Right kidney (tissue), 9 donors: Measurements from ENCODE around the gene PEX10.
"Not testable (repeated sequence)": the region's sequence is repeated elsewhere in the genome, so short reads cannot be mapped to it uniquely, and the experiment has no call there.

ENCODE experiments used
- DNase-seq: peaks from one replicate; pipeline ENCODE4 v3.0.0-alpha.2; 2016
- long read RNA-seq, 8 donors: transcript quantifications; one replicate each; lab custom pipeline, GENCODE V29; 2026

The PEX10 gene
- long read RNA-seq, donor 1, transcript PEX10-202 (6 exons, 1,997 nt): major isoform, 18 of 18 reads
- long read RNA-seq, donor 1, partial matches to known transcripts: 0 of 18 reads
- long read RNA-seq, donor 1, other reads (novel, unspliced or antisense): 0 of 18 reads
- long read RNA-seq, donor 2, partial matches to known transcripts: 0 of 2 reads
- long read RNA-seq, donor 2, other reads (novel, unspliced or antisense): 0 of 2 reads
- long read RNA-seq, donor 3, transcript PEX10-202 (6 exons, 1,997 nt): major isoform, 9 of 9 reads
- long read RNA-seq, donor 3, partial matches to known transcripts: 0 of 9 reads
- long read RNA-seq, donor 3, other reads (novel, unspliced or antisense): 0 of 9 reads
- long read RNA-seq, donor 4, transcript PEX10-202 (6 exons, 1,997 nt): major isoform, 11 of 59 reads
- long read RNA-seq, donor 4, partial matches to known transcripts: 15 of 59 reads
- long read RNA-seq, donor 4, other reads (novel, unspliced or antisense): 33 of 59 reads
- long read RNA-seq, donor 5, transcript PEX10-202 (6 exons, 1,997 nt): major isoform, 9 of 9 reads
- long read RNA-seq, donor 5, partial matches to known transcripts: 0 of 9 reads
- long read RNA-seq, donor 5, other reads (novel, unspliced or antisense): 0 of 9 reads
- long read RNA-seq, donor 6, transcript PEX10-202 (6 exons, 1,997 nt): major isoform, 9 of 9 reads
- long read RNA-seq, donor 6, partial matches to known transcripts: 0 of 9 reads
- long read RNA-seq, donor 6, other reads (novel, unspliced or antisense): 0 of 9 reads
- long read RNA-seq, donor 7, transcript PEX10-202 (6 exons, 1,997 nt): major isoform, 16 of 22 reads
- long read RNA-seq, donor 7, partial matches to known transcripts: 5 of 22 reads
- long read RNA-seq, donor 7, other reads (novel, unspliced or antisense): 0 of 22 reads
- long read RNA-seq, donor 8, transcript PEX10-202 (6 exons, 1,997 nt): major isoform, 12 of 17 reads
- long read RNA-seq, donor 8, partial matches to known transcripts: 5 of 17 reads
- long read RNA-seq, donor 8, other reads (novel, unspliced or antisense): 0 of 17 reads

DNA sequence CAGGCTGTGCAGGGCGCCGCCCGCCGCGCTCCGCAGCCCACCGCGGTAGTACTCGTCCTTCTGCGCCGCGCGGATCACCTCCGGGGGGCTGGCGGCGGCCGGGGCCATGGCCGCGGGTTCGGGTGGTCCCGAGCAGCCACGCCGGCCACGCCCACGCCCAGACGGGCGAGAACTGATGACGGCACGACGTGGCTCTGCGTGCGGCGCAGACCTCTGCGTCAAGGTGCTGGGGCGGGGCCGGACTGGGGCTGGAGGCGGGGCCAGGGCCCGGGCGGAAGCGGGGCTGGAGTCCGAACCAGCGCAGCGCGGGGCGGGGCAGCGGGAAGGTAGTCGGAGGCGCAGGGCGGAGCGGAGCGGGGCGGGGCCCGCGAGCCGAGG is at the start of gene PEX10:
Gene PEX10, minus strand, starts transcription at position 170 of the 378 bp plus-strand sequence. Its CDS starts 62 bp downstream, at position 108.
- DNase-seq: peak; percentile 83

DNA sequence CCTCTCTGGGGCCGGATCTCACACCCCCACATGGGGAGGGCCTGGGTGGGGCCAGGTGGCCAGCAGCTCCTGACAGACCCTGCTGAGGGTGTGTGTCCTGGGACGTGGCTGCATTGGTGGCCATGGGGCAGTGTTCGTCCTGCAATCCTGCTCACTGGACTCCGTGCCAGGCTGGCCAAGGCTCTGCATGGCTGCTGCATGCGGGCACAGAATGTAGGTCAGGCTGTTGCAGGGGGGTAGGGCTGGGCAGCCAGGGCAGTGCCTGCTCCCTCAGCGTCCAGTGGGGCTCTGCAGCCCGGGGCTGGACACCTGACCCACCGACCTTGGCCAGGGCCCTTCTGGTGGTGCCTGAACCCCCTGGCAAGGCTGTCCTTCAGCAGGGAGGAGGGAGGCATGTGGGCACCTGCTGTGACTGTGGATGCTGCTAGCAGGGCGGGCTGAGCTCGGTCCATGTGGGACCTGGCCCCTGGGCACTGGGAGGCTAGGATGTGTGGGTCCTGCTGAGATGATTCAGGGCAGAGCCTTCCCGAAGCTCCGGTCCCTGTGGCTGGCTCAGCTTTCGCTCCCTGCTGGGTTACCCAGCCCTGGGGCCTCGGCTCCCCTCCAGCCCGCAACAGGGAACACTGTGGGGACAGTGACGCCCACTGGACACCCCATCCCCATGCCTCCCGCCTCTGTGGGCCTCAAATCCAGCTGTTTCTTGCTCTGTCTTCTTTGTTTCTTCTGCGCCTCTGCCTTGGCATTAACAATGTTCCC is 48.8 kb upstream of the PEX10 start:
- DNase-seq: no peak

DNA sequence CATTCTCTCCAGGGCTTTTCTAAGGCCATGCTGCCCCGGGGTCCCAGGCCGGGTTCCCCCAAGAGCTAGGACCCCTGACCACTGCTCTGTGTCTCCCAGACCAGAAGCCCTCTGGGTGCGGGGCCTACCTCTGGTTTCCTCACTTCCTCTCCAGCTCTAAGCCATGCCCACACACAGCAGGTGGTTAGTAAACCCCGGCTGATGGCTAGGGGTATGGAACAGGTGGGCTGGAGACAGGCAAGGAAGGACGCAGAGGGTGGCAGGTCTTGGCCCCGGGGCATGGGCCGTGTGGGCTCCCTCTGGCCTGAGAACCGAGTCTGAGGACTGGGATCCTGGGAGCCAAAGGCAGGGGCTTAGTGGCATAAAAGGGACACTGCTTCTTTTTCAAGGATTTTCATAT is 47.8 kb upstream of the PEX10 start:
- no peak for DNase-seq

DNA sequence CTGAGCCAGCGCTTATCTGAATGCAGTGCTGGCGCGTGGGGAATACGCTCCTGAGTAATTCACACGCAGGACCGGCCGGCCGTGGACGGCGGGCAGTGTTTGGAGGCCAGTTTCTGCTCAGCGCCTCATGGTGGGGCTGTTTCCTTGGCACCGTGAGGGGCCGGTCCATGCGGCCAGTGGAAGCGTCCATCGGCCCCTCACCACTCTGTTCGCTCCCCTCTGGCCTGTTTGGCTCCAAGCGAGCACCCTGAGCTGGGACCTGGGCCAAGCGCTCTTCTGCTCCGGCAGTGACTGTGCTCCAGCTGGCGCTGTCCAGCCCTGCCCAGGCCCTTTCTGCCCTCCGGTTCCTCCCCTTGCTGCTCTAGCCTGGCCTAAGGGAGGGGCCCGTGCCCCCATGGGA is 47.4 kb upstream of the PEX10 start:
- no peak for DNase-seq

DNA sequence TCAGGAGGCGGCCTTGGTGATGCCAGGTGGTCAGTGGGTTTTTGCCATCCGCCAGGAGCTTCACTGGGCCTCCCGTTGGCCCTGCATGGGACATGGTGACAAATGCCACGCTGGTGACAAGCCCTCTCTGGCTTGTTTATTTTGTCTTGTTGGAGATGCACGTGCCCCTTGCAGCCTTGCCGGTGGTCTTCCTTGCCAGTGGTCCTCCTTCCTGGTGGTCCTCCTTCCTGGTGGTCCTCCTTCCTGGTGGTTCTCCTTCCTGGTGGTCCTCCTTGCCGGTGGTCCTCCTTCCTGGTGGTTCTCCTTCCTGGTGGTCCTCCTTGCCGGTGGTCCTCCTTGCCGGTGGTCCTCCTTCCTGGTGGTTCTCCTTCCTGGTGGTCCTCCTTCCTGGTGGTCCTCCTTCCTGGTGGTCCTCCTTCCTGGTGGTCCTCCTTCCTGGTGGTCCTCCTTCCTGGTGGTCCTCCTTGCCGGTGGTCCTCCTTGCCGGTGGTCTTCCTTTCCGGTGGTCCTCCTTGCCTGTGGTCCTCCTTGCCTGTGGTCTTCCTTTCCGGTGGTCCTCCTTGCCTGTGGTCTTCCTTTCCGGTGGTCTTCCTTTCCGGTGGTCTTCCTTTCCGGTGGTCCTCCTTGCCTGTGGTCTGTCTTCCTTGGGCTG is 46.9 kb upstream of the PEX10 start:
- not testable (repeated sequence) for DNase-seq

DNA sequence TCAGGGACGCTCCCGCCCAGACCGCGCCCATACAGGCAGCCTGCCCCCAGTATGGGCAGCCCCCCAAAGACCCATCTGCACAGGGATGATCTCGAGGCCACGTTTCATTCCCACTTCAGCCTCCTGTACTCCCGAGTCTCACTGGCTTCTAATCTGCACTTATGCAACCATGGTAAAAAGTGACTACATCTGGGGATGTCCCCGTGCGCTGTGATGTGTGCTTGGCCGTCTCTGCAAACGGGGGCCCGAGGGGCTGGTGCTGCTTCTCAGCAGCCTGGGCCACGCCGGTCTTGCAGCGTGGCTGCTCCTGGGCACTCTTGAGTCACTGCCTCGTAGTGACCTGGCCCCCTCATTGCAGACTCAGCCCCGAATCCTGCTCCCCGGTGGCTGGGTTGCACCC is 46.3 kb upstream of the PEX10 start:
- no peak for DNase-seq

DNA sequence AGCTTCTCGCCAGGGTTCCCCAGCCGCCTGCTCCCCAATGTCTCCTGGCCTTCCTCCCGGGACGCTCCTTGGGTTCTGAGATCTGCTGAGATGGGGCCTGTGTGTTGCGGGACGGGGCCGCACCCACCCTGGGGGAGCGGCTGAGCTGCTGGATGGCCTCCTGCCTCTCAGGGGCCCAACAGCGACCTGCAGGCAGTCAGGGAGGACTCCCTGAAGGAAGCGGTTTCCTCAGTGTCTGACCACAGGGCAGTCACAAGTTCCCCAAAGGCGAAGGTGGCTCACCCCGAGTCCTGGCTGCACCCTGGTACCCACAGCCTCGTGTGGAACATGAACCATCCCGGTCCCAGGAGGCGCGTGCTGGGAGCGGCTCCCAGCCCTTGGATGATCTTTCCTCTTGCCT is 45.1 kb upstream of the PEX10 start:
- no peak for DNase-seq

DNA sequence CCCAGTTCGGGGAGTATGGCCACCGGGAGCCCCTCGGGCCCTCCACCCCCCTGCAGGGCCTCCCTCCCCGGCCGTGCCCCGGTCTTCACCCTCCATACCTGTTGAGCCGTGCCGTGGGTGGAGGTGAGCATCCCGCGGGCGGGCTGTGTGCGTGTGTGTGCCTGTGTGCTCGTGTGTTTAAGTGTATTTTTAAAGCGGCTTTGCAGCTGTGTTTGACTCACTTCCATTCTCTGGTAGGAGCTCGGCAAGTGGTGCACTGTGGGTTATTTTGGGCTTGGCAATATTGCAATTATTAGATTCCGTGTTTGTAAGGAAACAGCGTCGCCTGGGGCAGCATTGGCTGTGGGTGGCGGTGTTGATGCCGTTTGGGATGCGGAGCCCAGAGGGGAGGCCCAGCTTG is 43.4 kb upstream of the PEX10 start:
- no peak for DNase-seq

DNA sequence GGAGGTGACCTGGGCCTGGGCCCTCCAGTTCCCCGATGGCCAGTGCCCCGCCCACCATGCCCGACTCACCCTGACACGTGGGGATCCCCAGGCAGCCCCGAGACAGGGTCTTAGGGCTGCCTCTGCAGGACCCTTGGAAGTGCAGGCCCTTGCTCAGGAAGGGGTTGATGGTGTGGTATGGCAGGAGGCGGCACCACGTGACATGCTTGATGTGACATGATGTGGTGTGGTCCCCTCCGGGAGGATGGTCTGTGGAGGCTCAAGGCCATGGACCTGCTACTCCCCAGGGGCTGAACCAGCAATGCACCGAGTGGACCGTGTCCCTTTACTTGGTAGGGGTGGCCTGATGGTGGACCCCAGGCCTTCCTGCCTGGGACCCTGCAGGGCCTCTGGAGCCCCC is 41.9 kb upstream of the PEX10 start:
- DNase-seq: no peak

DNA sequence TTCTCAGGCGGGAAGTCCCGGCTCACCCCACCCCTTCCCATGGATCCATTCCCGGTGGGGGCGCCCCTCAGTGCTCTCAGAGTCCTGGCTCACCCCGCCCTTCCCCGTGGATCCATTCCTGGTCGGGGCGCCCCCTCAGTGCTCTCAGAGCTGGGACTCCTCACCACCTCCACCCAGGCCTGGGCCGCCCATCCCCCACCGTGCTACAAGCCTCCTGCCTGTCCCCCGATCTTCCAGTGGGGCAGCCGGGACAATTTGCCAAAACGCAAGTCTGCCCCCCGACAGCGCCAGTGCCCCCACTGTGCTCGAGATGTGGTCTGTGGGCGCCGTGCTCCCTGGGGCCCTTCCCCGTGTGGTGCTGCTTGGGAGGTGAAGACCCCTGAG is 40.6 kb upstream of the PEX10 start:
- DNase-seq: no peak

DNA sequence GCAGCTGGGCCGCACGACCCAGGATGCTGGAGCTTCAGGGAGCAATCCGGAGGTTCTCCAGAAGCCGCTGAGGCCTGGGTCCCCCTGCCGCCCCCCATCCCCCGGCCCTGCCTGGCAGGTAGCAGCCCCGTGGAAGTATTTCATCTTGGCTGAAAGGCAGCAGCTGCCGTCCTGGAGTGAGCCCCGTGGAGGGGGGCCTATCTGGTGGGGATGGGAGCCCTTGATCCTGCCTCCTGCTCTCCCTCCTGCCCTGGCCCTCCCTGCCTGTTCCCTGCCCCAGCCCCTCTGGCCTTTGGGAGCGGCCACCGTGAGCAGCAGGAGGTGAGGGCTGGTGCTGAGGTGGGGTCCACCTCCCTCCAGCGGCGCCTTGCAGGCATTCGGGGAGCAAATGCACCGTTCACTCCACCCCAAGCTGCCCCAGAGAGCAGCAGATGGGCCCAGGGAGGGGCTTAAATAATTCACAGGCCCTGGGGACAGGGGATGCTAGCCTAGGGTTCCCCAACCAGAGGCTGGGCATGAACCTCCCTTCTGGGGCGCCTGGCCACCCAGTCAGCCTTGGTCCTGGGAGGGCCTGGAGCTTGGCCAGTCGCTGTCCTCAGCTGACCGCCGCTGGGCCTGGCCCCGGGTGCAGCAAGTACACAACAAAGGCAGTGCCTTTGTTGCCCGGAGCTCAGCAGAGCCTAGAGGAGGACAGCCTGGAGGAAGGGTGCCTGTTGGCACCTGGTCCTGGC is 40.0 kb upstream of the PEX10 start:
- DNase-seq: no peak

DNA sequence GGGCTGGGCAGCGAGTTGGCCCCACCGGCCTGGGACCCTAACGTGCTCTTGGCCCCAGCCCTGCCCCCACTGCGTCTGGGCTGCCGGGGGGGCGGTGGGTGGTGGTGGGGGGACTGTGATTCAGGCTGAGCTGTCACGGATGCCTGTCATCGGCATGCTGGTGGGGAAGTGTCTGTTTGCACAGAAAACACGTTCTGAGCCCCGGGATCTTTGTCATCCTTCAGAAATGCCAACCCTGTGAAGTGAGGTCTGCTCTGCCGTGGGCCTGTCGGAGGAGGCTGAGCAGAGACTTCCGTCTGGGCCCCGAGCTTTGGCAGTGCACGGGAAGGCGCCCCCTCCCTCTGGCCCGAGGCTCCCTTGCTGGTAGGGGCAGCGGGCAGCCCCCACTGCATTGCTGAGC is 39.4 kb upstream of the PEX10 start:
- no peak for DNase-seq

DNA sequence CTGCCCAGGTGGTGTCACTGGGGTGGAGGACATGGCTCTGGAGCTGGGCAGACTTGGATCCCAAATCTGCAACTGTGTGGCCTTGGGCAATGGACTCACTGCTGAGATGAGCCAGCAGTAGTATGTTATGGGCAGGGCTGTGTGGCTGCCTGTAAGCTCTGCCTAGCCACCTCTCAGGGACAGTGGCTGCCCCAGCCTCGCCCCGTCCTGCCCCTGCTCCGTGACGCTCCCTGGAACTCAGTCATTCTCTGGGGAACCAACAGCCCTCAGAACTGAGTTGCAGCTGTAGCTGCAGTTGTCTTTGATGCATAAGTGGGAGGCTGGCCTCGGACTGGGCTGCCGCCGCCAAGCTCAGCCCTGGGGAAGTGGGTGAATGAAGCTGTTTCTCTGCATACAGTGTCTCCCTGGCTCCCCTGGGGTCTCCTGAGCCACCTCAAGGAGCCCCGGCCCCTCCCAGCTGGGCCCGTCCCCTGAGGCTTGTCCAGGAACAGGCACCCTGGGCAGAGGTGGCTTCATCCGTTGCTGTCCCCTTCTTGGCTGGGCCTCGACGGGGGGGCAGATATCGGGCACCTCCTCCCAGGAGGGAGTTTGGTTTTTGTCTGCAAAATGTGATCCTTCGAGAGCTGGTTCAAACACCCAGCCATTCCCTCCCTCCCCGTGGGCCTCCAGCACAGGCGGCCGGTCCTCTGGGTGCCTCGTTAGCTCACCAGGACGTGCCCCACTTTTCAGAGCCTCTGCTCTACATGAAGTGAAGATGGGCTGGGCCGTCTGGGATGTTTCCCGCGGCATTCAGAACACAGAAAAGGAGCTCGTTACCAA is 37.5 kb upstream of the PEX10 start:
- no peak for DNase-seq

DNA sequence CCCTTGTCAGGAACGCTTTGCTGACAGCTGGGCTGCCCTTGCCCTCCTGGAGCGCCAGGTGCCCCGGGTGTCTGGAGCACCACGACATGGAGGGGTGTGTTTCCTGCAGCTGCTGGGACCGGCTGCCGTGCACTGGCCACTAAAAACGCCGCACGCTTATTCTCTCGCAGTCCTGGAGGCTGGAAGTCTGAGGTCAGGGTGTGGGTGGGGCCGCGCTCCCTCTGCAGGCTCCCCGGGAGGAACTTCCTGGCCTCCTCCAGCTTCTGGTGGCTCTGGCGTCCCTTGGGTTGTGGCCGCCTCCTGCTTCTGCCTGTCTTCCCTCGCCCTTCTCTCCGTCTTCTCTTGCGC is 35.7 kb upstream of the PEX10 start:
- DNase-seq: no peak

DNA sequence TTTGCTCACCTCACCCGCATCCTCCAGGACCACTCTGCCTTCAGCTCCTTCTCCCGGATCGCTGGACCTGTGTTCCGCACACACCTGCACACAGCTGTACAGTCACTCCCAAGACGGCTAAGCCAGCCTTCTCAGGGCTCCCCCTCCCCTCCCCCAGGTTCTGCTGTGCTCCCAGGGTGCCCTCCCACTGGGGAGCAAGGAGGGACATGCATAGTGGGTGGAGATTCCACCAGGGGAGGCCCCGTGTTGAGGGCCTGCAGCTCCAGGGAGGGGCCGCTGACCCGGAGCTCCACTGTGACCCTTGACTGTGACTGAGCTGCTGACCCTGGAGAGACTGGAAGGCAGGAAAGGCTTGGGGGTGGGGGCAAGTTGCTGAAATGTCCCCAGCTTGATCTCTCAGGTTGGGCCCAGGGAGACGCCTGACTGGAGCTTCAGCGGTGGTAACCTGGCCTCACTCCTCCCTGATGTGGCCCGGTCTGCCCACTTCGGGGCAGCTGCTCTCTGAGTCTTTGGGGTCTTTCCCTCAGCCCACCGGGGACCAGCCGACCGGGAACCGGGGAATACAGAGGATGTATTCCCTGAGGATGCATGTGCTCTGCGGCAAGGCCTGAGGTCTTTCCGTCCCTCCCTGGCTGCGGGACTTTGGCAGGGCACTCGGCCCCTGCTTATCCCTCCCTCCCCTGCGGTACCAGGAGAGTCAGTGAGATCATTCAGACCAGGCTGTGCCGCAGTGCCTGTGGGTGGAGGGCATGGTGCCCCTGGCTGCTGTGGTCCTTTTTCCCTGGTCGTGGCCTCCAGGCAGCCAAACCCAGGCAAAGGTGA is 35.1 kb upstream of the PEX10 start:
- DNase-seq: no peak

DNA sequence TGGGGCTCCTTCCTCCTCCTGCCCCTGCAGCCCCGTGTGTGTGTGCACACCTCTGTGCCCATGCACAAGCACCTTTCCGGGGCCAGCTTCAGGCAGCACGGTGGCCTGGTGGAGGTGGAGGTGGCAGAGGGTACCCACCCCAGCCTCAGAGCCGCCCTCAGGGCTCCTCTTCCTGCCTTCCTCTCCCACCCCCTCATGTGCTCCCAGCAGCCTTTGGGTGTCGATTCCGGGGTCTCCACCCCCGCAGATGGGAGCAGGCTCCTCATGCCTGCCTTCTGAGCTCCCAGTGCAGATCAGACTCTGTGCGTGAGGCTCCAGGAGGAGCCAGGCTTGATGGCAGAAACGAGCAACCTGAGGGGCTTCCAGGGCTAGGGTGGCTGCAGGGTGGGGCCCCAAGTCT is 34.5 kb upstream of the PEX10 start:
- no peak for DNase-seq

DNA sequence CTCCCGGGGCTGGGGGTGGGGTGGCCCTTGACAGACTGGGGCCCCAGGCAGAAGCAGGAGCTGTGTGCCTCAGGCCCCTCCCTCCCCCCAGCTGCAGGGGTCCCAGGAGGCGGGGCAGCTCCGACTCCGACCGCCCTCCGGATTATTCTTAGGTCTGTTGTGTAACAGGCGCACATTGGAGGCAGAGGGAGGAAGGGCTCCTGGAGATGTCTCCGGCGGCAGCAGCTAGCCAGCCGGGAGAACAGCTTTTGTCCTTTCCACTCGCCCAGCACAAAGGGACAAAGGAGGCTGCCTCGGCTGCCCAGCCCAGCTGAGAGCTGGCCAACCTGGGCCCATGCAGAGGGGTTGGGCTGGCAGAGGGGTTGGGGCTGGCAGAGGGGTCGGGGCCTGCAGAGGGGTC is 34.0 kb upstream of the PEX10 start:
- DNase-seq: no peak

DNA sequence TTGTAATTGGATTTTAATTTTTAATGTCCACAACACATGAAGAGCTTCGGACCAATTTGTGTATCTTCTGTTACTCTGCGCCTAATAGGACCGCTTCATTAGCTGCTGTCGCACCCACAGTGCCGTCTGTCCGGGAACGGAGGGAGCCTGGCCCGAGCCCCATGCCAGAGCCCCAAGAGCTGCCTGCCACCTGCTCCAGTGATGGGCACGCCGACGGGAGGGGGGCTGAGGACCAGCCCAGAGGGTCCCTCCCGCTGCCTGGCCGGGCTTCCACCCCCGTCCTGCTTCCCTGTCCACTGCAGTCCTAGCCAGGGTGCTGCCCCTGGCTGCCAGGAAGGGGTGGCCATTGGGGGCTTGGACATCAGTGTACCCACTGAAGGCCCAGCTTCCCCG is 33.5 kb upstream of the PEX10 start:
- DNase-seq: no peak

DNA sequence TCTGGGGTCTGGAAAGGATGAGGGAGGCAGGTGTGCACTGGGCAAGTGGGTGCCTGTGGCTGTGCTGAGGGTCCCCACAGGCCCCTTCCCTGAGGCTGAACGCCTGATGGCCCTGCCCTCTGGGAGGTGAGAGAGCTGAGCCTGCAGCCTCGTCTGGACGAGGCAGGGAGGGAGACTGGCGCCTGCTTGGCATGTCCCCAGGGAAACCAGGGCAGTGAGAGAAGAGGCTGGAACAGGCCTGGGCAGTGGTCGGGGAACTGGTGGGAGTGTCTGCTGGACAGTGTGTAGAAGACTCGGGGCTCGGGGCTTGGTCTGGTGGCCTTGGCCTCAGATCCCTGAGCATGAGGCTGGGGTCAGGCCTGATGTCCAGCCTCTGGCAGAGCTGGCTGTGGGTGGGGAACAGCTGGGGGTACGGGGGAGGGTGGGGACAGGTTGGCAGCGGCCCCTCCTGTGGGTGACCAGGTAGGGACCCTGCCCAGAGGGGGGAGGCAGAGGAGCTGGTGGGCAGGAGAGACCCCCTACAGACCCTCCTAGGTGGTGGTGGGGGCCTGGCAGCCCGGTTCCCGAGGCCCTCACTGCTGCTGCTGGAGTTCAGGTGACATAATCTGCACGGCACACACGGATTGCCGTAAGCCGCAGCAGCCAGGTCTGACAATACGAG is 32.9 kb upstream of the PEX10 start:
- no peak for DNase-seq
